K562 (cell line): Measurements from ENCODE around the gene PDZD2. TPM values are rescaled to one million over a fixed set of nuclear protein-coding genes. Genes with fewer than 3 reads are reported as not detected.

Source experiments
- ATAC-seq: fragments of 200-7000 bp; cut with Tn5 transposase; 3 replicates; pipeline ENCODE4 v1.9.1; 2020; ENCODE audit warnings: moderate library complexity
- BruUV-seq: library from RNA; stranded (reverse); fragments of 400-500 nt; replicated peaks from 2 replicates; lab custom pipeline; 2021; lab: Mats Ljungman, UMichigan
- CTCF ChIA-PET: fragments of 300-600 bp; formaldehyde crosslinking; extraction: SDS; loops from one replicate; lab custom pipeline; 2021; ENCODE audit warnings: low intra/inter-chr PET ratio; lab: Yijun Ruan, JAX
- POLR2A ChIA-PET: fragments of 300-600, 350-650 bp; sonication (Branson Sonifier 250); formaldehyde crosslinking; extraction: SDS; loops from one replicate; lab custom pipeline; 2021; ENCODE audit warnings: antibody characterized with exemption, inconsistent platforms; lab: Yijun Ruan, JAX
- DNase-seq, 4 experiments: peaks; one replicate each; pipeline versions ENCODE4 v3.0.0 to v3.0.0-alpha.2; 2011 to 2018; ENCODE audit warnings: low spot score in 3 of 4, mixed read lengths in 3 of 4; ENCODE audit errors: extremely low read depth in 1 of 4
- FAIRE-seq: peaks from 2 replicates; lab custom pipeline; 2011; peaks lifted over from hg19 to GRCh38; lab: Jason Lieb, UNC
- H2AFZ ChIP-seq: 2 replicates; pipeline ENCODE4 v1.6.0; 2011; ENCODE audit warnings: low read depth, low read length, control low read depth, inconsistent platforms
- H3K27ac ChIP-seq: fragments of 200-600 bp; 3 replicates; pipeline ENCODE4 v1.8.0; 2011; ENCODE audit warnings: low read depth, mild to moderate bottlenecking, control low read depth, inconsistent platforms, low read length, moderate library complexity, mixed read lengths; ENCODE audit errors: extremely low read depth
- H3K27me3 ChIP-seq, 2 experiments: fragments of 300-600 bp in 1 of 2; 2 replicates in 1 of 2; 3 replicates in 1 of 2; pipeline versions ENCODE4 v1.6.0 to v1.8.0; 2011; ENCODE audit warnings: inconsistent platforms in 2 of 2, low read length in 2 of 2, mild to moderate bottlenecking in 1 of 2, mixed read lengths in 1 of 2, moderate library complexity in 1 of 2; ENCODE audit not compliant: control insufficient read depth in 2 of 2, insufficient read depth in 2 of 2
- H3K36me3 ChIP-seq: fragments of 300-600 bp; 3 replicates; pipeline ENCODE4 v1.8.0; 2011; ENCODE audit warnings: mild to moderate bottlenecking, low read length, inconsistent platforms; ENCODE audit not compliant: control insufficient read depth, insufficient read depth
- H3K4me1 ChIP-seq, 2 experiments: fragments of 200-600 bp in 1 of 2; replicated peaks in 1 of 2; 2 replicates in 1 of 2; 3 replicates in 1 of 2; pipeline versions ENCODE4 v1.5.1 to v1.8.0; 2011; ENCODE audit warnings: inconsistent platforms in 2 of 2, low read length in 2 of 2, mild to moderate bottlenecking in 1 of 2, mixed read lengths in 1 of 2, moderate library complexity in 1 of 2; ENCODE audit not compliant: control insufficient read depth in 2 of 2, insufficient read depth in 2 of 2
- H3K4me2 ChIP-seq: 2 replicates; pipeline ENCODE4 v1.6.1; 2011; ENCODE audit warnings: low read length, control low read depth, inconsistent platforms, mixed read lengths; ENCODE audit not compliant: insufficient read depth
- H3K4me3 ChIP-seq: fragments of 200-600 bp; sonication (generic), shearing (Covaris generic); 2 replicates; pipeline ENCODE4 v1.5.1; 2016; ENCODE audit warnings: control low read depth, inconsistent platforms
- H3K79me2 ChIP-seq: fragments of 200-600 bp; 3 replicates; pipeline ENCODE4 v1.8.0; 2011; ENCODE audit warnings: low read length, inconsistent platforms; ENCODE audit not compliant: control insufficient read depth, insufficient read depth
- H3K9ac ChIP-seq, 2 experiments: 2 replicates each; pipeline versions ENCODE4 v1.6.0 to v1.6.1; 2011; ENCODE audit warnings: low read depth in 2 of 2, low read length in 2 of 2, control low read depth in 1 of 2, inconsistent platforms in 1 of 2, mild to moderate bottlenecking in 1 of 2, mixed read lengths in 1 of 2; ENCODE audit not compliant: insufficient read depth in 1 of 2
- H3K9me1 ChIP-seq: one replicate; pipeline ENCODE4 v1.6.0; 2011; ENCODE audit warnings: inconsistent platforms, mild to moderate bottlenecking, low read length, moderate library complexity; ENCODE audit not compliant: control insufficient read depth, insufficient read depth
- H3K9me3 ChIP-seq: replicated peaks from 2 replicates; pipeline ENCODE4 v1.5.1; 2011; ENCODE audit warnings: low read depth, low read length, inconsistent platforms; ENCODE audit not compliant: control insufficient read depth, insufficient read depth
- H4K20me1 ChIP-seq: replicated peaks from 2 replicates; pipeline ENCODE4 v1.6.1; 2011; ENCODE audit warnings: low read length, inconsistent platforms, mixed read lengths; ENCODE audit not compliant: control insufficient read depth, insufficient read depth
- AFF4 ChIP-seq: sonication (generic); formaldehyde crosslinking; IDR thresholded peaks from 2 replicates; pipeline ENCODE4 v1.8.0; 2023; ENCODE audit warnings: mild to moderate bottlenecking, missing genetic modification reagents
- CREB1 ChIP-seq, 2 experiments: sonication (generic) in 1 of 2; formaldehyde crosslinking in 1 of 2; IDR thresholded peaks; 2 replicates each; pipeline versions ENCODE4 v1.6.1 to v1.8.0; 2012 to 2022; ENCODE audit warnings: inconsistent platforms in 1 of 2, mild to moderate bottlenecking in 1 of 2, missing genetic modification reagents in 1 of 2, moderate library complexity in 1 of 2
- CREM ChIP-seq: IDR thresholded peaks from 2 replicates; pipeline ENCODE4 v1.6.1; 2014; ENCODE audit warnings: antibody characterized with exemption, low read depth
- JUN ChIP-seq, 2 experiments: sonication (generic) in 1 of 2; formaldehyde crosslinking in 1 of 2; IDR thresholded peaks; 2 replicates each; pipeline versions ENCODE4 v1.6.1 to v1.8.0; 2012 to 2022; ENCODE audit warnings: borderline replicate concordance in 2 of 2, mild to moderate bottlenecking in 2 of 2, improper control_type of control experiment in 1 of 2, low read depth in 1 of 2, low read length in 1 of 2, missing genetic modification reagents in 1 of 2
- NCOA4 ChIP-seq: fragments of 450-650 bp; IDR thresholded peaks from 2 replicates; pipeline ENCODE4 v1.6.1; 2018; ENCODE audit warnings: mild to moderate bottlenecking; ENCODE audit not compliant: partially characterized antibody
- TEAD4 ChIP-seq, 2 experiments: sonication (generic) in 1 of 2; formaldehyde crosslinking in 1 of 2; IDR thresholded peaks; 2 replicates each; pipeline versions ENCODE4 v1.6.1 to v1.8.0; 2012 to 2022; ENCODE audit warnings: borderline replicate concordance in 1 of 2, inconsistent platforms in 1 of 2, low read length in 1 of 2, mild to moderate bottlenecking in 1 of 2, missing genetic modification reagents in 1 of 2
- ZBTB11 ChIP-seq, 3 experiments: fragments of 200-800 bp in 1 of 3; fragments of 250-450 bp in 1 of 3; fragments of 450-650 bp in 1 of 3; sonication (Bioruptor Pico) in 1 of 3; sonication (Bioruptor generic) in 1 of 3; formaldehyde crosslinking in 1 of 3; IDR thresholded peaks; 2 replicates each; pipeline versions ENCODE4 v1.6.1 to v1.8.0; 2016 to 2022; ENCODE audit warnings: mild to moderate bottlenecking in 2 of 3, missing genetic modification characterization in 2 of 3, missing compliant biosample characterization in 1 of 3, moderate library complexity in 1 of 3
- ZNF133 ChIP-seq: fragments of 250-450 bp; sonication (Bioruptor Pico); IDR thresholded peaks from 2 replicates; pipeline ENCODE4 v1.4.0; 2020; ENCODE audit warnings: mild to moderate bottlenecking
- ZNF431 ChIP-seq: sonication (generic); formaldehyde crosslinking; IDR thresholded peaks from 2 replicates; pipeline ENCODE4 v1.8.0; 2022; ENCODE audit warnings: mild to moderate bottlenecking, missing genetic modification reagents
- ZNF699 ChIP-seq: fragments of 250-450 bp; sonication (Bioruptor Pico); IDR thresholded peaks from 2 replicates; pipeline ENCODE4 v1.8.0; 2021; ENCODE audit warnings: mild to moderate bottlenecking, moderate library complexity; ENCODE audit not compliant: insufficient replicate concordance
- WGBS: fragments of 100-300 bp; shearing (Covaris generic); methylation state at CpG from one replicate; pipeline ENCODE4 v1.1.6; 2016; ENCODE audit warnings: low coverage, mixed read lengths; ENCODE audit not compliant: insufficient coverage; ENCODE audit errors: missing lambda C conversion rate; 5-methylcytosine and 5-hydroxymethylcytosine counted together
- in situ Hi-C: fragments of 300-500 bp; cut with MboI; formaldehyde crosslinking; loops from 4 replicates; pipeline ENCODE4 v1.15.0; 2018; ENCODE audit warnings: inconsistent platforms, mixed read lengths
- intact Hi-C: fragments of 100-400 bp; cut with micrococcal nuclease; formaldehyde crosslinking; loops from 2 replicates; pipeline ENCODE4 v1.14.2; 2022
- polyA plus RNA-seq, 8 experiments: library from polyadenylated mRNA; depleted of rRNA in 4 of 8; stranded (reverse) in 5 of 8; unstranded in 3 of 8; fragments of >200 nt; fragmentation: Nextera tagmentation in 2 of 8; fragmentation: Illumina TruSeq in 1 of 8; extraction: Ambion mirVana in 2 of 8; extraction: Trizol in 1 of 8; gene quantifications; 2 replicates each; pipeline versions ENCODE4 v1.2.1 to v1.2.3, GENCODE V29; 2011 to 2014; ENCODE audit warnings: inconsistent platforms in 1 of 8, missing spikeins in 1 of 8
- total RNA-seq, 7 experiments: library from RNA; depleted of rRNA in 6 of 7; stranded (reverse); fragments of >200 nt in 6 of 7; fragmentation: Illumina TruSeq in 2 of 7; extraction: Trizol in 2 of 7; gene quantifications; 2 replicates each; pipeline versions ENCODE4 v1.2.1 to v1.2.3, GENCODE V29; 2011 to 2021; ENCODE audit warnings: low replicate concordance in 1 of 7

Gene PDZD2
- total and polyA plus RNA-seq, 9 of the 15 experiments (the other 6 are each of a cell fraction or from before 2014, with no cell fraction given) = 0.02 to 0.08 (median 0.04) TPM; not detected in 6

GRCh38 chr5:31962871-31963307 is 324.0 kb downstream of the PDZD2 start:
- Histone ChIP-seq H3K27ac (no peak overlapping the region), H3K9ac (no peak overlapping the region), H3K27me3 (peaks cover 37 to 43% of the 10 kb centered on the region in 2 experiments), H3K9me1 (no peaks in the 10 kb centered on the region), H3K36me3 (no peaks in the 10 kb centered on the region), H2AFZ (no peak overlapping the region), H3K4me3 (no peak overlapping the region), H3K4me1 (no peaks in the 10 kb centered on the region), H3K79me2 (no peaks in the 10 kb centered on the region), H3K9me3 (no peaks in the 10 kb centered on the region), H3K4me2 (no peak overlapping the region), H4K20me1 (no peaks in the 10 kb centered on the region)
- in situ Hi-C loops (no loop called here), intact Hi-C loops (no loop called here)
- ChIA-PET CTCF (no interaction called here), POLR2A (interaction anchor here (0.7 kb wide), 1 partner anchor 43 kb away, joined by 3 read pairs; no protein-coding TSS in a partner anchor)
- no TSS peak for BruUV-seq
- WGBS = 0% methylated on average over 3 of the region's 3 CpGs
- FAIRE-seq = no peak
- DNase-seq = no peak
- no peak for ATAC-seq
- TF ChIP-seq ZNF133 (CRISPR knock-in tag) = no peak
- no peak for TF ChIP-seq ZNF431 (CRISPR knock-in tag)
- no peak for TF ChIP-seq JUN (IDR thresholded peaks at IDR 0.05; ENCODE audit: borderline replicate concordance, low read depth, low read length)
- no peak for TF ChIP-seq JUN (CRISPR knock-in tag; IDR thresholded peaks at IDR 0.05; ENCODE audit: borderline replicate concordance)
- TF ChIP-seq CREM = no peak
- TF ChIP-seq ZBTB11 (CRISPR knock-in tag; IDR thresholded peaks at IDR 0.05) = no peak
- TF ChIP-seq ZNF699 (CRISPR knock-in tag) = no peak
- no peak for TF ChIP-seq AFF4 (CRISPR knock-in tag)
- no peak for TF ChIP-seq TEAD4 (IDR thresholded peaks at IDR 0.05; ENCODE audit: low read length)
- no peak for TF ChIP-seq TEAD4 (CRISPR knock-in tag; IDR thresholded peaks at IDR 0.05; ENCODE audit: borderline replicate concordance)
- TF ChIP-seq NCOA4 = no peak
- TF ChIP-seq CREB1 (IDR thresholded peaks at IDR 0.05) = no peak
- TF ChIP-seq CREB1 (CRISPR knock-in tag; IDR thresholded peaks at IDR 0.05) = no peak
